Neuronal stem cell (in vitro differentiated cells): ENCODE measurements around the gene SELENOP.

ENCODE experiments used
- DNase-seq: peaks from one replicate; pipeline ENCODE4 v3.0.0-alpha.2; 2013; ENCODE audit warnings: low spot score
- H2AFZ ChIP-seq: one replicate; pipeline ENCODE4 v1.6.1; 2013; ENCODE audit warnings: mild to moderate bottlenecking, low read length, inconsistent platforms
- H2AK5ac ChIP-seq: 2 replicates; pipeline ENCODE4 v1.6.1; 2013; ENCODE audit warnings: low read depth, mild to moderate bottlenecking, inconsistent platforms, low read length, moderate library complexity, mixed read lengths
- H2BK120ac ChIP-seq: 2 replicates; pipeline ENCODE4 v1.6.1; 2013; ENCODE audit warnings: low read depth, mild to moderate bottlenecking, inconsistent platforms, low read length, moderate library complexity, mixed read lengths
- H2BK12ac ChIP-seq: one replicate; pipeline ENCODE4 v1.6.1; 2013; ENCODE audit warnings: low read length, inconsistent platforms
- H2BK15ac ChIP-seq: 2 replicates; pipeline ENCODE4 v1.6.1; 2013; ENCODE audit warnings: mild to moderate bottlenecking, low read length, inconsistent platforms, mixed read lengths
- H2BK5ac ChIP-seq: one replicate; pipeline ENCODE4 v1.6.1; 2013; ENCODE audit warnings: inconsistent platforms, mild to moderate bottlenecking, low read length, moderate library complexity
- H3K14ac ChIP-seq: one replicate; pipeline ENCODE4 v1.6.1; 2013; ENCODE audit warnings: low read length, inconsistent platforms
- H3K18ac ChIP-seq: 2 replicates; pipeline ENCODE4 v1.6.1; 2013; ENCODE audit warnings: low read length, inconsistent platforms
- H3K23ac ChIP-seq: 2 replicates; pipeline ENCODE4 v1.6.1; 2013; ENCODE audit warnings: low read depth, mild to moderate bottlenecking, mixed read lengths, low read length, inconsistent platforms; ENCODE audit not compliant: poor library complexity
- H3K27ac ChIP-seq: replicated peaks from 3 replicates; pipeline ENCODE4 v1.5.1; 2013; ENCODE audit warnings: low read length, inconsistent platforms
- H3K27me3 ChIP-seq, 3 experiments: 2 replicates each; pipeline ENCODE4 v1.6.1; 2013; ENCODE audit warnings: low read length in 3 of 3, mild to moderate bottlenecking in 2 of 3, inconsistent platforms in 1 of 3, low read depth in 1 of 3, mixed read lengths in 1 of 3, moderate library complexity in 1 of 3; ENCODE audit not compliant: control insufficient read depth in 3 of 3, insufficient read depth in 3 of 3
- H3K36me3 ChIP-seq, 2 donors: replicated peaks in 1 of 2; 2 replicates each; pipeline ENCODE4 v1.6.1; 2013; ENCODE audit warnings: low read length in 2 of 2; ENCODE audit not compliant: control insufficient read depth in 2 of 2, insufficient read depth in 2 of 2
- H3K4ac ChIP-seq: 2 replicates; pipeline ENCODE4 v1.6.1; 2013; ENCODE audit warnings: inconsistent platforms, mild to moderate bottlenecking, low read length, moderate library complexity
- H3K4me1 ChIP-seq, 2 donors: 1 replicate in 1 of 2; 2 replicates in 1 of 2; pipeline ENCODE4 v1.6.1; 2013; ENCODE audit warnings: low read length in 2 of 2, low read depth in 1 of 2; ENCODE audit not compliant: control insufficient read depth in 2 of 2, insufficient read depth in 1 of 2
- H3K4me2 ChIP-seq: one replicate; pipeline ENCODE4 v1.6.1; 2013; ENCODE audit warnings: mild to moderate bottlenecking, low read length, inconsistent platforms; ENCODE audit not compliant: insufficient read depth, poor library complexity, severe bottlenecking
- H3K4me3 ChIP-seq, 2 donors: 2 replicates each; pipeline ENCODE4 v1.5.1; 2013; ENCODE audit warnings: low read length in 2 of 2, mild to moderate bottlenecking in 2 of 2, inconsistent platforms in 1 of 2, moderate library complexity in 1 of 2
- H3K79me1 ChIP-seq: one replicate; pipeline ENCODE4 v1.6.1; 2013; ENCODE audit warnings: low read depth, mild to moderate bottlenecking, inconsistent platforms, low read length, moderate library complexity
- H3K9ac ChIP-seq: one replicate; pipeline ENCODE4 v1.6.1; 2013; ENCODE audit warnings: mild to moderate bottlenecking, low read depth, low read length, inconsistent platforms; ENCODE audit not compliant: poor library complexity
- H3K9me3 ChIP-seq, 2 donors: replicated peaks in 1 of 2; 2 replicates each; pipeline versions ENCODE3 to v1.6.1; 2013; ENCODE audit warnings: low read length in 2 of 2, mild to moderate bottlenecking in 2 of 2, inconsistent platforms in 1 of 2, low read depth in 1 of 2, mixed read lengths in 1 of 2, moderate library complexity in 1 of 2; ENCODE audit not compliant: control insufficient read depth in 2 of 2, insufficient read depth in 1 of 2
- H4K8ac ChIP-seq: one replicate; pipeline ENCODE4 v1.6.1; 2013; ENCODE audit warnings: low read depth, mild to moderate bottlenecking, inconsistent platforms, low read length, moderate library complexity
- H4K91ac ChIP-seq: one replicate; pipeline ENCODE4 v1.6.1; 2013; ENCODE audit warnings: low read length, low read depth, mild to moderate bottlenecking, inconsistent platforms; ENCODE audit not compliant: poor library complexity
- WGBS, 2 donors: extraction: QIAGEN DNeasy Blood & Tissue Kit; methylation state at CpG; one replicate each; pipeline ENCODE4 v1.1.7; 2013; ENCODE audit warnings: missing lambda C conversion rate in 2 of 2, mixed read lengths in 1 of 2; ENCODE audit not compliant: insufficient read length in 2 of 2, insufficient replicate concordance in 1 of 2; ENCODE audit errors: extremely low coverage in 2 of 2; 5-methylcytosine and 5-hydroxymethylcytosine counted together

Gene SELENOP

GRCh38 chr5:42751044-42751443 lies 60.6 kb downstream of the SELENOP start:
- no peak overlapping the region for H3K23ac ChIP-seq
- no peak overlapping the region for H2AFZ ChIP-seq
- H3K9me3 ChIP-seq, result no peaks in the 10 kb centered on the region
- H2AK5ac ChIP-seq, result no peak overlapping the region
- H3K79me1 ChIP-seq, result no peaks in the 10 kb centered on the region
- H2BK5ac ChIP-seq, result no peak overlapping the region
- no peaks in the 10 kb centered on the region for H3K27me3 ChIP-seq
- H3K4me3 ChIP-seq, result no peak overlapping the region
- H3K27ac ChIP-seq, result no peak overlapping the region
- DNase-seq, result no peak
- H3K36me3 ChIP-seq, result no peaks in the 10 kb centered on the region
- H3K4me1 ChIP-seq, result no peaks in the 10 kb centered on the region
- no peak overlapping the region for H2BK120ac ChIP-seq
- no peak overlapping the region for H3K18ac ChIP-seq
- H3K9ac ChIP-seq, result no peak overlapping the region
- WGBS, 2 donors, result no CpG with 5 or more reads among the region's 5 CpGs
- H3K4ac ChIP-seq, result no peak overlapping the region
- no peak overlapping the region for H4K91ac ChIP-seq
- no peak overlapping the region for H2BK15ac ChIP-seq
- H3K14ac ChIP-seq, result no peak overlapping the region
- no peak overlapping the region for H4K8ac ChIP-seq
- H2BK12ac ChIP-seq, result no peak overlapping the region
- no peak overlapping the region for H3K4me2 ChIP-seq

- Histone ChIP-seq H3K14ac (no peak overlapping the region), H3K27ac (no peak overlapping the region), H2BK15ac (no peak overlapping the region), H4K8ac (no peak overlapping the region), H3K9me3 (no peaks in the 10 kb centered on the region), H3K9ac (no peak overlapping the region), H2BK120ac (no peak overlapping the region), H3K18ac (no peak overlapping the region), H2BK5ac (no peak overlapping the region), H2BK12ac (no peak overlapping the region), H3K36me3 (no peaks in the 10 kb centered on the region), H2AFZ (no peak overlapping the region), H3K4me1 (no peaks in the 10 kb centered on the region), H4K91ac (no peak overlapping the region), H3K27me3 (no peaks in the 10 kb centered on the region), H3K4me2 (no peak overlapping the region), H2AK5ac (no peak overlapping the region), H3K23ac (no peak overlapping the region), H3K4me3 (no peak overlapping the region), H3K4ac (no peak overlapping the region), H3K79me1 (no peaks in the 10 kb centered on the region)
- no CpG with 5 or more reads among the region's 5 CpGs for WGBS, 2 donors
- no peak for DNase-seq
Measured at GRCh38 chr5:42750507-42750906, 61.2 kb downstream of the SELENOP start.
